ENCODE data around the gene TRAPPC13.
"Not testable (repeated sequence)": the region's sequence is repeated elsewhere in the genome, so short reads cannot be mapped to it uniquely, and the experiment has no call there.

The TRAPPC13 gene

GRCh38 chr5:65611524-65611923 lies 13.3 kb upstream of the TRAPPC13 start:
- Histone ChIP-seq H3K9me3 (ENCODE audit: control insufficient read depth, insufficient read depth, low read length) (no peaks in the 10 kb centered on the region), H3K9me2 (replicated peaks; ENCODE audit: control insufficient read depth, low read length) (no peaks in the 10 kb centered on the region), H3K4me3 (ENCODE audit: low read length) (no peak overlapping the region), H3F3A (ENCODE audit: control insufficient read depth, insufficient read depth) (no peaks in the 10 kb centered on the region), H3K36me3 (ENCODE audit: control insufficient read depth, low read length) (peaks cover 68% of the 10 kb centered on the region), H3K27me3 (ENCODE audit: control insufficient read depth, low read length) (no peaks in the 10 kb centered on the region), H3K27ac (ENCODE audit: low read depth, low read length) (no peak overlapping the region), H3K4me2 (ENCODE audit: low read length) (no peak overlapping the region), H3K4me1 (ENCODE audit: control insufficient read depth, low read length) (no peaks in the 10 kb centered on the region), H4K20me1 (ENCODE audit: control insufficient read depth, insufficient read depth, low read depth, low read length) (no peaks in the 10 kb centered on the region), H3K79me2 (ENCODE audit: control insufficient read depth, low read length) (no peaks in the 10 kb centered on the region; the same call in 1 of the 2 replicates)
- TF ChIP-seq CTCF (IDR thresholded peaks at IDR 0.05; ENCODE audit: low read depth, low read length, poor library complexity, severe bottlenecking) (no peak), EZH2phosphoT487 (IDR thresholded peaks at IDR 0.05; ENCODE audit: borderline replicate concordance, low read length) (no peak)

DNA sequence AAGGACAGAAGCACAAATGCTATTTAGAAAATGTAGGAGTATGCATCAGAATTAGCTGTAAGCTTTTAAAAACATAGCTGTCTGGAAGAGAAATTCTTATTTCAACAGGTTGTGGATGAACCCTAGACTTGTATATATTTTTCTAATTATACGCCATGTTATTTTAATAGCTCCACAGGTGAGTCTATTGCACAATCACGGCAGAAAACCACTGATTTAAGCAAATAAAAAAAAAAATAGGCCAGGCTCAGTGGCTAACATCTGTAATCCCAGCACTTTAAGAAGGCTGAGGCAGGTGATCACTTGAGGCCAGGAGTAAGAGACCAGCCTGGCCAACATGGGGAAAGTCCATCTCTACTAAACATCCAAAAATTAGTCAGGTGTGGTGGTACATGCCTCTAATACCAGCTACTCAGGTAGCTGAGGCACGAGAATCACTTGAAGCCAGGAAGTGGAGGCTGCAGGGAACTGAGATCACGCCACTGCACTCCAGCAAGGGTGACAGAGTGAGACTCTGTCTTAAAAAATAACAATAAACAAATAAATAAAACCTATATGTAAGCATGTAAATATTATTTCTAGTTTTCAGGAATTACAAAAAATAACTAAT lies 12.4 kb upstream of the TRAPPC13 start:
- Histone ChIP-seq H3K9me3 (ENCODE audit: control insufficient read depth, insufficient read depth, low read length) (no peaks in the 10 kb centered on the region), H3K27me3 (ENCODE audit: control insufficient read depth, low read length) (no peaks in the 10 kb centered on the region), H3K79me2 (ENCODE audit: control insufficient read depth, low read length) (no peaks in the 10 kb centered on the region; the same call in 1 of the 2 replicates), H3F3A (ENCODE audit: control insufficient read depth, insufficient read depth) (no peaks in the 10 kb centered on the region), H3K4me2 (ENCODE audit: low read length) (no peak overlapping the region), H4K20me1 (ENCODE audit: control insufficient read depth, insufficient read depth, low read depth, low read length) (no peaks in the 10 kb centered on the region), H3K4me3 (ENCODE audit: low read length) (no peak overlapping the region), H3K36me3 (ENCODE audit: control insufficient read depth, low read length) (peaks cover 62% of the 10 kb centered on the region), H3K27ac (ENCODE audit: low read depth, low read length) (no peak overlapping the region), H3K4me1 (ENCODE audit: control insufficient read depth, low read length) (no peaks in the 10 kb centered on the region), H3K9me2 (replicated peaks; ENCODE audit: control insufficient read depth, low read length) (no peaks in the 10 kb centered on the region)
- TF ChIP-seq CTCF (IDR thresholded peaks at IDR 0.05; ENCODE audit: low read depth, low read length, poor library complexity, severe bottlenecking) (no peak), EZH2phosphoT487 (IDR thresholded peaks at IDR 0.05; ENCODE audit: borderline replicate concordance, low read length) (no peak)

DNA sequence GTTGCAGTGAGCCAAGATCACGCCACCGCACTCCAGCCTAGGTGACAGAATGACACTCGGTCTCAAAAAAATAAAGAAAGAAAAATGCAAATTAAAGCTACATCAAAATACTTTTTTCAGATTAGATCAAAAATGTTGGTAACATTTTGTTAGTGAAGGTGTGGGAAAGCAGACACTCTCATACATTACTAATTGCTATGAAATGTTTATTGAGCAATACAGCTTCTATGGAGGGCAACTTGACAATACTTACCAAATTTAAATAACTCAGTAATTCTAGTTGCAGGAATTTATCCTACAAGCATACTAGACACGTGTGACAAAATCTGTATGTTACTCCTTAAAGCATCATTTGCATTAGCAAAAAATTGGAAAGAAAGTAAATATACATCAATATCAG lies 4.8 kb upstream of the TRAPPC13 start:
- no peak for TF ChIP-seq CTCF (IDR thresholded peaks at IDR 0.05; ENCODE audit: low read depth, low read length, poor library complexity, severe bottlenecking)
- TF ChIP-seq EZH2phosphoT487 (IDR thresholded peaks at IDR 0.05; ENCODE audit: borderline replicate concordance, low read length) = no peak
- Histone ChIP-seq H3K9me2 (replicated peaks; ENCODE audit: control insufficient read depth, low read length) (no peaks in the 10 kb centered on the region), H3F3A (ENCODE audit: control insufficient read depth, insufficient read depth) (no peaks in the 10 kb centered on the region), H3K4me1 (ENCODE audit: control insufficient read depth, low read length) (peaks cover 18% of the 10 kb centered on the region), H3K79me2 (ENCODE audit: control insufficient read depth, low read length) (peaks cover 51% of the 10 kb centered on the region), H3K9me3 (ENCODE audit: control insufficient read depth, insufficient read depth, low read length) (no peaks in the 10 kb centered on the region), H3K4me2 (ENCODE audit: low read length) (no peak overlapping the region), H3K36me3 (ENCODE audit: control insufficient read depth, low read length) (peaks cover 9% of the 10 kb centered on the region), H3K27me3 (ENCODE audit: control insufficient read depth, low read length) (no peaks in the 10 kb centered on the region), H4K20me1 (ENCODE audit: control insufficient read depth, insufficient read depth, low read depth, low read length) (no peaks in the 10 kb centered on the region), H3K4me3 (ENCODE audit: low read length) (no peak overlapping the region), H3K27ac (ENCODE audit: low read depth, low read length) (no peak overlapping the region)

- not testable (repeated sequence) for H3K27me3 ChIP-seq (ENCODE audit: control insufficient read depth, low read length); H3K9me3 ChIP-seq (ENCODE audit: control insufficient read depth, insufficient read depth, low read length); H4K20me1 ChIP-seq (ENCODE audit: control insufficient read depth, insufficient read depth, low read depth, low read length); H3F3A ChIP-seq (ENCODE audit: control insufficient read depth, insufficient read depth); H3K36me3 ChIP-seq (ENCODE audit: control insufficient read depth, low read length); H3K27ac ChIP-seq (ENCODE audit: low read depth, low read length); H3K9me2 ChIP-seq (replicated peaks; ENCODE audit: control insufficient read depth, low read length); H3K4me3 ChIP-seq (ENCODE audit: low read length)
- peaks cover 71% of the 10 kb centered on the region for H3K79me2 ChIP-seq (ENCODE audit: control insufficient read depth, low read length)
- peak overlapping the region; percentile 86; the same call in 1 of the 2 replicates for H3K4me2 ChIP-seq (ENCODE audit: low read length)
- H3K4me1 ChIP-seq (ENCODE audit: control insufficient read depth, low read length) = peaks cover 26% of the 10 kb centered on the region
Measured at GRCh38 chr5:65621961-65622360, 2.9 kb upstream of the TRAPPC13 start.
